HCT116 (cell line): Measurements from ENCODE around the gene ZNF248.

Source experiments
- JUND ChIP-seq: IDR thresholded peaks from 2 replicates; pipeline ENCODE4 v1.6.1; 2012
- POLR2A ChIP-seq: IDR thresholded peaks from 2 replicates; pipeline ENCODE4 v1.7.0; 2011; ENCODE audit warnings: borderline replicate concordance; ENCODE audit not compliant: insufficient read depth, insufficient read length; ENCODE audit errors: extremely low read depth
- RAD21 ChIP-seq: IDR thresholded peaks from 2 replicates; pipeline ENCODE4 v1.6.1; 2012; ENCODE audit warnings: low read depth, mild to moderate bottlenecking
- TF ChIP-seq, protein P1 (sequence below): IDR thresholded peaks from 2 replicates; pipeline ENCODE4 v1.6.1; 2012

DNA sequence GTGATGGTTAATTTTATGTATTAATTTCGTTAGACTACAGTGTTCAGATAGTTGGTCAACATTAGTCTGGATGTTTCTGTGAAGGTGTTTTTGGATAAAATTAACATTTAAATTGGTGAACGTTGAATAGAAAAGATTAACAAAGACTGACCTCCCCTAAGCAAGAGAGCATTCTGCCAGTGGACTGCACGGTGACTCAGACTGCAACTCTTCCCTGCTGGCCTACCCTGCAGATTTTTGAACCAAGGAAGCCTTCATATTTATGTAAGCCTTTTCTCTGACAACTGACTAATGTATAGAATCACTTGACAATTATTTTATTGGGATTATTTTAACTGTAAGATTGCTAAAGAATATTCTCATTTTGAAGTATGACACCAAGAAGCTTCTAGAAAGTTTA, 7.9 kb upstream of the ZNF248 start:
- no peak for TF ChIP-seq JUND
- TF ChIP-seq POLR2A, result no peak
- TF ChIP-seq RAD21, result no peak
- TF ChIP-seq, protein P1, sequence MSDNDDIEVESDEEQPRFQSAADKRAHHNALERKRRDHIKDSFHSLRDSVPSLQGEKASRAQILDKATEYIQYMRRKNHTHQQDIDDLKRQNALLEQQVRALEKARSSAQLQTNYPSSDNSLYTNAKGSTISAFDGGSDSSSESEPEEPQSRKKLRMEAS, result no peak
